Measurements from ENCODE around the gene SLC25A22. TPM values are rescaled to one million over a fixed set of nuclear protein-coding genes. Genes with fewer than 3 reads are reported as not detected.
A peak's percentile ranks its signal among the peaks of the same experiment; 100 is the strongest.

The SLC25A22 gene
- total and polyA plus RNA-seq, 9 of the 15 experiments (the other 6 are each of a cell fraction or from before 2014, with no cell fraction given) = 0.41 to 55.4 (median 11.4) TPM

GRCh38 chr11:797296-798092 is 587 bp downstream of the SLC25A22 start (continued):
- TF ChIP-seq EWSR1 (IDR thresholded peaks at IDR 0.05; ENCODE audit: borderline replicate concordance, low read depth, partially characterized antibody) (no peak), RFX5 (IDR thresholded peaks at IDR 0.05; ENCODE audit: low read depth, low read length) (no peak), MYC (IDR thresholded peaks at IDR 0.05; ENCODE audit: low read depth, low read length) (no peak; the same call in none of the 2 replicates), MYC (CRISPR knock-in tag; IDR thresholded peaks at IDR 0.05; ENCODE audit: borderline replicate concordance, low read depth) (no peak; the same call in 1 of the 2 replicates), NR2F6 (CRISPR knock-in tag; IDR thresholded peaks at IDR 0.05) (no peak), HNRNPUL1 (IDR thresholded peaks at IDR 0.05; ENCODE audit: low read length) (no peak), ZNF263 (CRISPR knock-in tag; IDR thresholded peaks at IDR 0.05; ENCODE audit: borderline replicate concordance) (no peak; the same call in 1 of the 2 replicates), POLR3A (IDR thresholded peaks at IDR 0.05; ENCODE audit: borderline replicate concordance, extremely low read depth, insufficient read depth, insufficient read length) (no peak), ZFPM2 (CRISPR knock-in tag; IDR thresholded peaks at IDR 0.05) (no peak), FOXP1 (CRISPR knock-in tag; IDR thresholded peaks at IDR 0.05) (peak; percentile 79; the same call in 1 of the 2 replicates), NKRF (IDR thresholded peaks at IDR 0.05; ENCODE audit: borderline replicate concordance) (peak; percentile 90), AFF4 (CRISPR knock-in tag; IDR thresholded peaks at IDR 0.05) (no peak), RNF219 (CRISPR knock-in tag; IDR thresholded peaks at IDR 0.05) (no peak), ERF (CRISPR knock-in tag; IDR thresholded peaks at IDR 0.05) (no peak), SMAD2 (IDR thresholded peaks at IDR 0.05; ENCODE audit: low read depth, low read length) (no peak), DLX4 (CRISPR knock-in tag; IDR thresholded peaks at IDR 0.05) (no peak), CCAR2 (IDR thresholded peaks at IDR 0.05; ENCODE audit: low read depth, low read length) (no peak), ZBTB17 (CRISPR knock-in tag; IDR thresholded peaks at IDR 0.05) (0 out of 2 replicates have a peak, but pooled peaks have one; percentile 59), LARP7 (IDR thresholded peaks at IDR 0.05) (no peak), FOXJ2 (tag; IDR thresholded peaks at IDR 0.05) (no peak)

All from K562 (cell line).